ENCODE measurements around the gene NELL1.

NELL1 gene

GRCh38 chr11:20707876-20708275, 38.5 kb downstream of the NELL1 start:
- Histone ChIP-seq H3K27ac (replicated peaks) (no peak overlapping the region), H3K4me3 (replicated peaks; ENCODE audit: insufficient read depth, low read length) (no peak overlapping the region), H3K27me3 (ENCODE audit: insufficient read depth, poor library complexity, severe bottlenecking) (no peaks in the 10 kb centered on the region)
- no peak for DNase-seq (ENCODE audit: low read depth in 1 of 2, low spot score in 1 of 2)
- TF ChIP-seq, protein P1, sequence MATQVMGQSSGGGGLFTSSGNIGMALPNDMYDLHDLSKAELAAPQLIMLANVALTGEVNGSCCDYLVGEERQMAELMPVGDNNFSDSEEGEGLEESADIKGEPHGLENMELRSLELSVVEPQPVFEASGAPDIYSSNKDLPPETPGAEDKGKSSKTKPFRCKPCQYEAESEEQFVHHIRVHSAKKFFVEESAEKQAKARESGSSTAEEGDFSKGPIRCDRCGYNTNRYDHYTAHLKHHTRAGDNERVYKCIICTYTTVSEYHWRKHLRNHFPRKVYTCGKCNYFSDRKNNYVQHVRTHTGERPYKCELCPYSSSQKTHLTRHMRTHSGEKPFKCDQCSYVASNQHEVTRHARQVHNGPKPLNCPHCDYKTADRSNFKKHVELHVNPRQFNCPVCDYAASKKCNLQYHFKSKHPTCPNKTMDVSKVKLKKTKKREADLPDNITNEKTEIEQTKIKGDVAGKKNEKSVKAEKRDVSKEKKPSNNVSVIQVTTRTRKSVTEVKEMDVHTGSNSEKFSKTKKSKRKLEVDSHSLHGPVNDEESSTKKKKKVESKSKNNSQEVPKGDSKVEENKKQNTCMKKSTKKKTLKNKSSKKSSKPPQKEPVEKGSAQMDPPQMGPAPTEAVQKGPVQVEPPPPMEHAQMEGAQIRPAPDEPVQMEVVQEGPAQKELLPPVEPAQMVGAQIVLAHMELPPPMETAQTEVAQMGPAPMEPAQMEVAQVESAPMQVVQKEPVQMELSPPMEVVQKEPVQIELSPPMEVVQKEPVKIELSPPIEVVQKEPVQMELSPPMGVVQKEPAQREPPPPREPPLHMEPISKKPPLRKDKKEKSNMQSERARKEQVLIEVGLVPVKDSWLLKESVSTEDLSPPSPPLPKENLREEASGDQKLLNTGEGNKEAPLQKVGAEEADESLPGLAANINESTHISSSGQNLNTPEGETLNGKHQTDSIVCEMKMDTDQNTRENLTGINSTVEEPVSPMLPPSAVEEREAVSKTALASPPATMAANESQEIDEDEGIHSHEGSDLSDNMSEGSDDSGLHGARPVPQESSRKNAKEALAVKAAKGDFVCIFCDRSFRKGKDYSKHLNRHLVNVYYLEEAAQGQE (IDR thresholded peaks at IDR 0.05; ENCODE audit: insufficient replicate concordance, low read depth) = no peak
- TF ChIP-seq POLR2AphosphoS5 (IDR thresholded peaks at IDR 0.05; ENCODE audit: low read depth) (no peak), SPI1 (IDR thresholded peaks at IDR 0.05; ENCODE audit: borderline replicate concordance, low read depth) (no peak), GABPA (IDR thresholded peaks at IDR 0.05; ENCODE audit: low read depth) (no peak)
- TF ChIP-seq, protein P2, sequence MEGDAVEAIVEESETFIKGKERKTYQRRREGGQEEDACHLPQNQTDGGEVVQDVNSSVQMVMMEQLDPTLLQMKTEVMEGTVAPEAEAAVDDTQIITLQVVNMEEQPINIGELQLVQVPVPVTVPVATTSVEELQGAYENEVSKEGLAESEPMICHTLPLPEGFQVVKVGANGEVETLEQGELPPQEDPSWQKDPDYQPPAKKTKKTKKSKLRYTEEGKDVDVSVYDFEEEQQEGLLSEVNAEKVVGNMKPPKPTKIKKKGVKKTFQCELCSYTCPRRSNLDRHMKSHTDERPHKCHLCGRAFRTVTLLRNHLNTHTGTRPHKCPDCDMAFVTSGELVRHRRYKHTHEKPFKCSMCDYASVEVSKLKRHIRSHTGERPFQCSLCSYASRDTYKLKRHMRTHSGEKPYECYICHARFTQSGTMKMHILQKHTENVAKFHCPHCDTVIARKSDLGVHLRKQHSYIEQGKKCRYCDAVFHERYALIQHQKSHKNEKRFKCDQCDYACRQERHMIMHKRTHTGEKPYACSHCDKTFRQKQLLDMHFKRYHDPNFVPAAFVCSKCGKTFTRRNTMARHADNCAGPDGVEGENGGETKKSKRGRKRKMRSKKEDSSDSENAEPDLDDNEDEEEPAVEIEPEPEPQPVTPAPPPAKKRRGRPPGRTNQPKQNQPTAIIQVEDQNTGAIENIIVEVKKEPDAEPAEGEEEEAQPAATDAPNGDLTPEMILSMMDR (IDR thresholded peaks at IDR 0.05; ENCODE audit: insufficient read depth, low read length) = no peak

DNA sequence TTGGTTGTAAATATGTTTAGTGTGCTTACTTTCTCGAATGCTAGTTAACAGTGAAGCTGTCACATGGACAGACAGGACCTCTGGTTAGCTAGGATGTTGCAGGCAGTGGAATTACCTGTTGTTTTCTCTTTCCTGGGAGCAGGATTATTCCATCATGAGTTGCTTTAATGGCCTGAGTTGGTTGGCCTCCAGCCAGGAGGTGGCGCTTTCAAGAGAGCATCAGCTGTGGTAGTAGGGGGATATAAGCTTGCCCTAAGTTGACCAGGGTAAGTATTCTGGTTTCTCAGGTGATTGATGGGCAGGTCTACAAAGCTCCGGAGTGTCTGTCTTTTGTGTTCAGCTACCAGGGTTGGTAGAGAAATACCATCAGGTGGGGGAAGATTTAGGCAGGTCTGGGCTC, 43.5 kb downstream of the NELL1 start:
- no peak overlapping the region for H3K4me3 ChIP-seq (replicated peaks; ENCODE audit: insufficient read depth, low read length)
- H3K27ac ChIP-seq (replicated peaks) = no peak overlapping the region
- DNase-seq (ENCODE audit: low read depth in 1 of 2, low spot score in 1 of 2) = no peak
- TF ChIP-seq GABPA (IDR thresholded peaks at IDR 0.05; ENCODE audit: low read depth) = no peak
- TF ChIP-seq POLR2AphosphoS5 (IDR thresholded peaks at IDR 0.05; ENCODE audit: low read depth) = no peak
- TF ChIP-seq, protein P1 (IDR thresholded peaks at IDR 0.05; ENCODE audit: insufficient replicate concordance, low read depth) = no peak
- TF ChIP-seq SPI1 (IDR thresholded peaks at IDR 0.05; ENCODE audit: borderline replicate concordance, low read depth) = no peak
- TF ChIP-seq, protein P2 (IDR thresholded peaks at IDR 0.05; ENCODE audit: insufficient read depth, low read length) = no peak
- no peaks in the 10 kb centered on the region for H3K27me3 ChIP-seq (ENCODE audit: insufficient read depth, poor library complexity, severe bottlenecking)

DNA sequence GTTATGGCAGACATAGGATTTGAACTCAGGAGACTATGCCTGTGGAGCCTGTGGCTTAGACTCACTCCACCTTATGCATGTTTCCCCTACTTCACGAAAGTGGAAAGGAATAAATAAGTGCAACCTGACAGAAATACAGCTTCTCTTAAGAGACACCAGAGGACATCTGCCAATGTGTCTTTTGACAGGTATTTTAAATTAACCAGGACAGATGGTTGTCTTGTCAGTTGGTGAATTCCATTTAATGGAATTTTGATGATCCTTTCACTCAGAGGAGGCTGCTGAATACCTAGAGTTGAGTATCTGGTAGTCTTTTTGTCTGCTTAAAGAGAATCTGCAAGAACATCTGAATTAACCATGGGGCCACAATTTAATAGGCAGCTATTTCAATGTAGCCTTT, 46.1 kb downstream of the NELL1 start:
- DNase-seq (ENCODE audit: low read depth in 1 of 2, low spot score in 1 of 2) = no peak
- Histone ChIP-seq H3K27me3 (ENCODE audit: insufficient read depth, poor library complexity, severe bottlenecking) (no peaks in the 10 kb centered on the region), H3K4me3 (replicated peaks; ENCODE audit: insufficient read depth, low read length) (no peak overlapping the region), H3K27ac (replicated peaks) (no peak overlapping the region)
- TF ChIP-seq, protein P2 (IDR thresholded peaks at IDR 0.05; ENCODE audit: insufficient read depth, low read length) = no peak
- TF ChIP-seq, protein P1 (IDR thresholded peaks at IDR 0.05; ENCODE audit: insufficient replicate concordance, low read depth) = no peak
- TF ChIP-seq POLR2AphosphoS5 (IDR thresholded peaks at IDR 0.05; ENCODE audit: low read depth) (no peak), SPI1 (IDR thresholded peaks at IDR 0.05; ENCODE audit: borderline replicate concordance, low read depth) (no peak), GABPA (IDR thresholded peaks at IDR 0.05; ENCODE audit: low read depth) (no peak)
